ENCODE measurements around the gene TM2D1. TPM values are rescaled to one million over a fixed set of nuclear protein-coding genes. Genes with fewer than 3 reads are reported as not detected.

Gene TM2D1
- total RNA-seq, 4 donors from 2014 or later = 37.6 to 67.2 (median 52.8) TPM

DNA sequence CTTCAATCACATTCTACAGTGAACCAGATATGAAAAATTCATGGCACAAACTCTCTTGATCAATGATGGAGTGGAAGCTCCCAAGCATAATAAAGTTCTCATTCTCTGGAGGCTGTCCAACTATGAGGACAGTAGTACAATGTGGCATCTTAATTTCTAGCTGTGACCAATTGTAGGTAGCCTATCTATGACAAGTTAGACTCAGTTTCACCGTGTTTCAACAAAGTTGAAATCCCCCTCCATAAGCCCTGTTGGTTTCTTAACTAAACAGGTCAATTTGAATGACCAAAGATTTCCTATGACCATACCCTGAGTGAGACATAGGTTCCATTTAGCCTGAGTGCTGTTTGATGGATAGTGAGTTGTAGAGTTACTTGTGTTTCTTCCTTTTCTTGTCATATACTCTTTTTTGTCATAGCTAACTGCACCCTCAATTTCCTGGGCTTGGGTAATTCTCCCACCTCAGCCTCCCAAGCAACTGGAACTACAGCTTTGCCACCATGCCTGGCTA is 29.1 kb upstream of the TM2D1 start:
- no peak overlapping the region for H3K4me3 ChIP-seq
- WGBS = 93% methylated on average over 1 of the region's 1 CpG
- no peak for TF ChIP-seq POLR2AphosphoS5 (IDR thresholded peaks at IDR 0.05)
- TF ChIP-seq POLR2A (IDR thresholded peaks at IDR 0.05) = no peak
- TF ChIP-seq, protein P1, sequence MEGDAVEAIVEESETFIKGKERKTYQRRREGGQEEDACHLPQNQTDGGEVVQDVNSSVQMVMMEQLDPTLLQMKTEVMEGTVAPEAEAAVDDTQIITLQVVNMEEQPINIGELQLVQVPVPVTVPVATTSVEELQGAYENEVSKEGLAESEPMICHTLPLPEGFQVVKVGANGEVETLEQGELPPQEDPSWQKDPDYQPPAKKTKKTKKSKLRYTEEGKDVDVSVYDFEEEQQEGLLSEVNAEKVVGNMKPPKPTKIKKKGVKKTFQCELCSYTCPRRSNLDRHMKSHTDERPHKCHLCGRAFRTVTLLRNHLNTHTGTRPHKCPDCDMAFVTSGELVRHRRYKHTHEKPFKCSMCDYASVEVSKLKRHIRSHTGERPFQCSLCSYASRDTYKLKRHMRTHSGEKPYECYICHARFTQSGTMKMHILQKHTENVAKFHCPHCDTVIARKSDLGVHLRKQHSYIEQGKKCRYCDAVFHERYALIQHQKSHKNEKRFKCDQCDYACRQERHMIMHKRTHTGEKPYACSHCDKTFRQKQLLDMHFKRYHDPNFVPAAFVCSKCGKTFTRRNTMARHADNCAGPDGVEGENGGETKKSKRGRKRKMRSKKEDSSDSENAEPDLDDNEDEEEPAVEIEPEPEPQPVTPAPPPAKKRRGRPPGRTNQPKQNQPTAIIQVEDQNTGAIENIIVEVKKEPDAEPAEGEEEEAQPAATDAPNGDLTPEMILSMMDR (IDR thresholded peaks at IDR 0.05) = no peak
- no peak for TF ChIP-seq EP300 (IDR thresholded peaks at IDR 0.05)
- no peaks in the 10 kb centered on the region for H3K27me3 ChIP-seq
- no peak for DNase-seq (ENCODE audit: low spot score in 2 of 2)
- no peaks in the 10 kb centered on the region for H3K36me3 ChIP-seq
- H3K27ac ChIP-seq = no peak overlapping the region
- H3K9me3 ChIP-seq = no peaks in the 10 kb centered on the region
- no peaks in the 10 kb centered on the region for H3K4me1 ChIP-seq

DNA sequence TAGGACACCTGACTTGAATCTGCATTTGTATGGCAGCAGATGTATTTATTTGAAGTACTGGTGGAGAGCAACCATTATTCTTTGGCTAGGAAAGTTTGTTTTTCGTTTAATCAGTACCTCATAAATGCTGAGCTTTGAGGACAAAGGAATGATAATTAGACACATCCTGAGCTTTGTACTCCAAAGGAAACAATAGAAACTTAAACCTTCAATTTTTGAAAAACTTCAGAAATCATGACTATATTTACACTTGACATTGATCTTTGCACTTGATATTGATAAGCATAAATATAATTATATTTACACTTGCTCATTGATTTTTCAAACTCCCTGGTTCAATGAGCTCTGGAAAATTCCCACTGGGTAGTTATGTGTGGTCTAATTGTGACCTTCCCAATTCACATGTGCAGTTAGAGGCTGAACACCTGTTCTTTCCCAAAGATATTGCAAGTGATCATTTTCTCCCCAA is 28.0 kb upstream of the TM2D1 start:
- Histone ChIP-seq H3K9me3 (no peaks in the 10 kb centered on the region), H3K27ac (no peak overlapping the region), H3K27me3 (no peaks in the 10 kb centered on the region), H3K4me3 (no peak overlapping the region), H3K4me1 (no peaks in the 10 kb centered on the region), H3K36me3 (no peaks in the 10 kb centered on the region)
- DNase-seq (ENCODE audit: low spot score in 2 of 2) = no peak
- WGBS = 64% methylated on average over 1 of the region's 1 CpG
- TF ChIP-seq POLR2A (IDR thresholded peaks at IDR 0.05) (no peak), POLR2AphosphoS5 (IDR thresholded peaks at IDR 0.05) (no peak), EP300 (IDR thresholded peaks at IDR 0.05) (no peak)
- TF ChIP-seq, protein P1 (IDR thresholded peaks at IDR 0.05) = no peak

DNA sequence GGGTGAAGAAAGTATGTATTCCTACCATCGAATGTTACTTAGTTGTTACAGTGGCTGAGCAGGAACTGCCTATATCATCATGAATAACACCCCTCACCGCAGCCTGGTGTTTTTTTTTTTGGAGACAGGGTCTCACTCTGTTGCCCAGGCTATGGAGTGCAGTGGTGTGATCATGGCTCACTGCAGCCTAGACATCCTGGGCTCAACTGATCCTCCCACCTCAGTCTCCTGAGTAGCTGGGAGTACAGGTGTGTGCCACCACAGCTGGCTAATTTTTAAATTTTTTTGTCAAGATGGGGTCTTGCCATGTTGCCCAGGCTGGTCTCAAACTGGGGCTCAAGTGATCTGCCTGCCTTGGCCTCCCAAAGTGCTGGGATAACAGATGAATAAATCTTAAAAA is 24.6 kb upstream of the TM2D1 start:
- H3K4me1 ChIP-seq = peaks cover 6% of the 10 kb centered on the region
- H3K27me3 ChIP-seq = no peaks in the 10 kb centered on the region
- no peak overlapping the region for H3K4me3 ChIP-seq
- DNase-seq (ENCODE audit: low spot score in 2 of 2) = no peak
- no peak overlapping the region for H3K27ac ChIP-seq
- H3K36me3 ChIP-seq = no peaks in the 10 kb centered on the region
- 98% methylated on average over 2 of the region's 2 CpGs for WGBS
- H3K9me3 ChIP-seq = no peaks in the 10 kb centered on the region
- TF ChIP-seq, protein P1 (IDR thresholded peaks at IDR 0.05) = no peak
- TF ChIP-seq POLR2AphosphoS5 (IDR thresholded peaks at IDR 0.05) = no peak

DNA sequence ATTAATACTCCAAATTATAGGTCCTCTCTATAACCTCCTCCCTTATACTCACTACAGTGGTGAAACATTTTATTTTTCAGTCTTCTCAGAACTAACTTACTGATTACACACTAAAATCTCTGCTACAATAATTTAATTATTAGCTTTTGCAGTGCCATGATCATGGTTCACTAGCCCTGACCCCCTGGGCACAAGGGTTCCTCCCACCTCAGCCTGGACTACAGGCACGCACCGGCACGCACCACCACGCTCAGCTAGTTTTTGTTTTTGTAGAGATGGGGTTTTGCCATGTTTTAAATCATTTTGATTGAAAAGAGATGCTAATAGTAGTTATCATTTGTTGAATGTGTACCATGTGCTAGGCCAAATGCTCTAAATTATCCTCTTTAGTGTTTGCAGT is 23.6 kb upstream of the TM2D1 start:
- WGBS = 86% methylated on average over 4 of the region's 4 CpGs
- Histone ChIP-seq H3K27ac (no peak overlapping the region), H3K4me1 (peaks cover 10% of the 10 kb centered on the region), H3K4me3 (no peak overlapping the region), H3K9me3 (no peaks in the 10 kb centered on the region), H3K27me3 (no peaks in the 10 kb centered on the region), H3K36me3 (no peaks in the 10 kb centered on the region)
- TF ChIP-seq POLR2AphosphoS5 (IDR thresholded peaks at IDR 0.05) (no peak), EP300 (IDR thresholded peaks at IDR 0.05) (no peak)
- TF ChIP-seq, protein P1 (IDR thresholded peaks at IDR 0.05) = no peak
- DNase-seq (ENCODE audit: low spot score in 2 of 2) = no peak

DNA sequence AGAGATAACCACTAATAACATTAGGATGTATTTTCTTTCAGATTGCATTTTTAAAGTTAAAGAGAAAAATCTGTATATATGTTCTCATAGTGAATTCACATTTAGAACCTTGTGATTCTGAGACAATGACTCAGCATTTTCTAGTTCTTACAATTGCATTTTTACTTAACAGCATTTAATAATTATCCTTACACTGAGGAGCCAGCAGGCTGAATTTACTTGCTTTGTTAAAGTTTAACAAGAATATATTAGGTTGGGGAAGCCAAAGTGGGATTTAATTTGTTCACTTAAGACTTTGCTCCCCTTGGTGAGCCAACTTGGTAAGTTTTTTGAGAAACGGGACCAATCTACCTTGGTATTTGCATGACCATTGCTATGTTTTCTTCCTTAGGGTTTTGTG is 21.9 kb upstream of the TM2D1 start:
- TF ChIP-seq POLR2A (IDR thresholded peaks at IDR 0.05) (no peak), EP300 (IDR thresholded peaks at IDR 0.05) (no peak), POLR2AphosphoS5 (IDR thresholded peaks at IDR 0.05) (no peak)
- TF ChIP-seq, protein P1 (IDR thresholded peaks at IDR 0.05) = no peak
- H3K27ac ChIP-seq = no peak overlapping the region
- no peak overlapping the region for H3K4me3 ChIP-seq
- no peaks in the 10 kb centered on the region for H3K27me3 ChIP-seq
- peaks cover 13% of the 10 kb centered on the region for H3K4me1 ChIP-seq
- H3K36me3 ChIP-seq = no peaks in the 10 kb centered on the region
- DNase-seq (ENCODE audit: low spot score in 2 of 2) = no peak
- 3% methylated on average over 1 of the region's 1 CpG for WGBS
- H3K9me3 ChIP-seq = no peaks in the 10 kb centered on the region
